HG03457 (cell line): ENCODE data around the gene DIPK1A.

Experiments used
- ATAC-seq: cut with Tn5 transposase; IDR thresholded peaks from one replicate; pipeline ENCODE4 v1.9.1; 2021; ENCODE audit warnings: moderate number of reproducible peaks; ENCODE audit not compliant: unreplicated experiment

Gene DIPK1A

DNA sequence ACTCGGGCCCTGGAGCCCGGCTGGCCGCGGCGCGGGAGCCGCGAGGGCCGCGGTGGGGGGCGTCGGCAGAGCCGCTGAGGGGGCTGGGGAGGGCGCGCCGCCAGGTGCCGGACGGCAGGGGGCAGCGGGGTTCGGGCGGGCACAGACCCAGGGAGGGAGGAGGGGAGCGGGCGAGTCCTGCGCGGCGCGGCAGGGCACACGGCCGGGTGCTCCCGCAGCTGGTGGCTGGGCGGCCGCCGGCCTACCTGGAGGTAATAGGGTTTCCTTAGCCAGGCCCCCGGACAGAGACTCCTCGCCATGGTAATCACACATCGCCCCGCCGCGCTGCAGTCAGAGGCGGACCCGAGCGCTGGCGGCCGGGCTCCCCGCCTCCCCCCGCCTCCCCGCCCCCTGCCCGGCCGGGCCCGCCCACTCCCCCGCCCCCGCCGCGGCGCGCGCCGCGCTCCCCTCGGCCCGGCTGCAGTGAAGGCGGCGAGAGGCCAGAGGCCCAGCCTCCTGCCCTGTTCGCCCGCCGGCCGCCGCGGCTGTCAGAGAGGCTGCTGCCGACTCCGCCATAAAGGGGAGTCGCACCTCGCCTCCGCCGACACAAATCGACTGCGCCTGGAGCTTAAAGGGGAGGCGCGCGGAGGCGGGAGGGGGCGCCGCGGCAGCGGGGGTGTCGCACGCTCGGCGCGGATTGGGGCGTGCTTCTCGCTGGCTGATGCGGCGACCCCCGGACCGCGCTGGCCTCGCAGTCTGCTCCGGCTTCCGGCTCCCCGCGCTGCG lies at the start of gene DIPK1A:
TSS of gene DIPK1A (minus strand) at position 332 of the 765 bp plus-strand sequence. CDS start at position 299, 33 bp downstream.
- peak; percentile 36 for ATAC-seq

DNA sequence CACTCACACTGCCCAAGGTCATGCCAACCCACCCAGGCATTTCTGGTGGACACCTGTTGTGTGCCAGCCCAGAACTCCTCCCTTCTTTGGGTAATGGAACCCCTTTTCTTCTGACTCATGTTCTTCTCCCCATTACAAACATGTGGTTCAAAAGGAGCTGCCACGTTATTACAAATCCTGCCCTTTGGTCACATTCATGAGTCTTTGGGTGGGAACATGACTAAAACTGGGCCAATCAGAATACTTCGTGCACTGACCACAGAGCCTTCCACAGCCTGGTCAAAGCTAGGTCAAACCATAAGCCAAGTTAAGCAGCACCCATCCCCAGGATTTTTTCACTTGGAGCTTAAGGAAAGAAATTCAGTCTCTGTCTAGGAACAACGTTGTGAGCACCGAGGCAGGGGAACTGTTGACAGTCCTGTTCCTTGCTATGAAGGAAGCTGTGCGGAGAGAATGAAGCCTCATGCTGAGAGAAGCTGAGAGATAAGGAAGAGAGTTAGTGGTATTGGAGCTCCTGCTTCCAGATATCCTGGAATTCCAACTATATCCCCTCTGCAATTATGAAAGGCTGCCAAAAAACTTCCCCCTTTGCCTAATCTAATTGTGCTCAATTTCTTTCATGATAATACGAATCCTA lies 46.8 kb upstream of the DIPK1A start:
- no peak for ATAC-seq

DNA sequence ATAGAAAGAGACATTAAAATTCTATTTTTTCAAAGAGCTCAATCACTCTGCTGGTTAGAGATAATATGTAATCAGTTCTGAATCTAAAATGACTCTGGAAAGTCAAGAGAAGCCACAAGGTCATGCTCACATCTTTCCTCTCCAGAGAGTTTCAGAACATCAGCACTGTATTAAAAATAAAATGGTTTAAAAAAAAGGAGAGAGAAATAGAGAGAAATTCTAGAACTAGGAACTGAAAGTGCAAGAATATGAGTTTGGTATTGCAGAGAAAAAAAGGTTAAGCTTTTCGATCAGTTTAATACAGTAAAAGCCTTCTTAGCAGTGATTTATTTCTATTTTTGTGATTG lies 44.0 kb upstream of the DIPK1A start:
- no peak for ATAC-seq

DNA sequence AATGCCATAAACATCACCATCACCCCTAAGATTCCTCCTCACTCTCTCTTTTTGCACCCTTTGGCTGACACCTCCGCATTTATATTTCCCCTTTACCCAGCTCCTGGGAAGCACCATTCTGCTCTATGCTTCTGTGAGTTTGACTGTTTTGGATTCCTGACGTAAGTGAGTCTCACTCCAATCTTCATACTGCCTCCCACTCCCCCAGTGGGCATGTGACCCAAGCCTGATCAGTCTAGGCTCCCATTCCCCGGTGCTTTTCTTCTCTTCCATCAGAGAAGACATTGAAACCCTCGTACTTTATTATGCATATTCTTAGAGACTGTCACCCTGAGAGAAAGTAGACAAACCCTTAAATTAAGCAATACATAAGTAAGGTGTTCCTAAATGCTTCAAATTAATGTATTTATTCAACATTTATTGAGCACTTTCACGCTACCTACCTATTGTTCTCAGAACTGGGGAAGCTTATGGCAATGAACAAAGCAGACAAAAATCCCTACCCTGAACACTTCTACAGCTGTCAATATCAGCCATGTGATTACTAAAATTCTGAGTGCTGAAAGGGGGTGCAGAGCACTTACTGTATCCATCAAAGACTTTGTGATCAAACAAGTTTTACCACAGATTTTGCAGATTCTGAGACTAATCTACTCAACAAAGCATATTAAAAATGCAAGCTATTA lies 43.4 kb upstream of the DIPK1A start:
- no peak for ATAC-seq

DNA sequence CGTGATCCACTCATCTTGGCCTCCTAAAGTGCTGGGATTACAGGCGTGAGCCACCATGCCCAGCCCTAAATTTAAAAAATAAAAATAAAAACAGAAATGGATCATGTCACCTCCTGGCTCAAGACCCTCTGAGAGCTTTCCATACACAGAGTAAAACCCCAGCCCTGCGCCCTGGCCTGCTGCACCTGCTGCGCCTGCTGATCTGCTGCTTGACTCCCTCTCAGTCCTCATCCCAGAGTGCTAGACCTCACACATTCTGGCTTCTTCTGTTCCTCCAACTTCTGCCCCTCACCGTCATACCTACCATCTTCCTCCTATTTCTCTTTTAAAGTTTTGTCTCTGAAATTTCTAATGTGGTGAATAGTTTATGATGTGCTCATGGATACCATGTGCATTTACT lies 42.7 kb upstream of the DIPK1A start:
- no peak for ATAC-seq

DNA sequence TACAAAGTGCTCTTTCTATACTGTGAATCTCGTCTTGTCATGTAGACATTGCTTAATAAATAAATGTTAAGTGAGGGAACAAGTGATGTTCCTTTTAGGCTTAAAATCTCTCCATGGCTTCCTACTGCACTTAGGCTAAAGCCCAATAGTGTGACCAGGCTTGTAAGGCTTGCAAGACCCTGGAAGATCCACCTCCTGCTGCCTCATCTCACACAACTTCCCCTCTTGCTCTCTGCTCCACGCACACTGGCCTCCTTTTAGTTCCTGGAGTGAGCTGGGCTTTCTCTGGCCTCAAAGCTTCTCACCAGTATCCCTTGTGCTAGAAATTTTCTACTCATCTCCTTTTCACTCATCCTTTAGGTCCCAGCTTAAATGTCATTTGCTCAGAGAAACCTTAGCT lies 41.5 kb upstream of the DIPK1A start:
- ATAC-seq: no peak

DNA sequence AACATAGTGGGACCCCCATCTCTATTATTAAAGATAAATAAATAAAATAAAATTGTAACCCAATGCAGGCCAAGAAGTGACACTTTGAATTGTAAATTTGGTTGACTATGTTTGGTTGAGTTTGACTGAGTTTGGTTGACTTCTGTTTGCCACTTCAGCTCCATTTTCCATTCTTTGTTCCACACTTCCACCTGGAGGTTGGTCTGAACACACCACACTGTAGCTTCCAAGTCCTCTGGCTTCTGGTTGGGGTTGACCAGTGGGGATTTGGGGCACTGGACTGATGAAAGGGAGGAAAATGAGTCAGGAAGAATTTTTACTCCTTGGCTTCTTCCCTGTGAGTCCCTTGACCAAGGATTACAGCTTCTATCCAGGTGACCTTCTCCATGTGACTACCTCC lies 40.6 kb upstream of the DIPK1A start:
- ATAC-seq: no peak

DNA sequence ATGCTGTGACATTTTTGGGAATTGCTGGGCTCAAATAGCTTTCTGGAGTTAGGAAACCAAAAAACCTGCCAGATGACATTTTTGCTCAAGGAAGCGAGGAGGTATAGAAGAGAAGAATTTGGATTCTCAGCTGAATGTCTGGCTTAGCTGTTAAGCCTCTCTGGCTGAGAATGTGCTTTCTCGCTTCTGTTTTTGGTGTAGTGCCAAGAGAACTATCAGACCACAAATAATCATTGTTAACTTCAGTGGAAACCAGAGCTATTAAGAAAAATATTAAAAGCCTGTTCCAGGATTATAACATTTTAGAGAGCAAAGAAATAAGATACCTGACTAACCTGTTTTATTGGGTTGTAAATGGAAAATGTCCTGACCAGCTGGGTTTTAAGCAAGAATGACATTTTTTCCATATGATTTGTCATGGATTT lies 39.5 kb upstream of the DIPK1A start:
- ATAC-seq: no peak

DNA sequence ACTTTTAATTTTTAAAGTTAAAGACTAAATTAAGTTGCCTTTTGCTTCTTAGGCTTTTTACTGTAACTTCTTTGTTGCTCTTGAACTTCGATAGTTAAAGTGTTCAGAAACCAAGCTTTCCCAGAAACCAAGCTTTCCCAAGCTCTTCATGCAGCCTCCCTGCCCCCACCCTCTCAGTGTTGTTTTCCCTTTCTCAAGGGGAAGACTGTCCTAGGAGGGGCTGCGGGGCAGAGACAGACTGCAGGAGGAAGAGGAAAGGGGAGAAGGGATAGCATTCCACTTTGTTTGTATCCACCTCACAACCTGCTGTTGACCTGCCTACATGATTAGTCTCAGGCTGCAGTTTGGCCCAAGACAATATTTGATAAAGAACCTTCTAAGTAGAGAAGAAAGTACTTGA lies 39.0 kb upstream of the DIPK1A start:
- no peak for ATAC-seq

DNA sequence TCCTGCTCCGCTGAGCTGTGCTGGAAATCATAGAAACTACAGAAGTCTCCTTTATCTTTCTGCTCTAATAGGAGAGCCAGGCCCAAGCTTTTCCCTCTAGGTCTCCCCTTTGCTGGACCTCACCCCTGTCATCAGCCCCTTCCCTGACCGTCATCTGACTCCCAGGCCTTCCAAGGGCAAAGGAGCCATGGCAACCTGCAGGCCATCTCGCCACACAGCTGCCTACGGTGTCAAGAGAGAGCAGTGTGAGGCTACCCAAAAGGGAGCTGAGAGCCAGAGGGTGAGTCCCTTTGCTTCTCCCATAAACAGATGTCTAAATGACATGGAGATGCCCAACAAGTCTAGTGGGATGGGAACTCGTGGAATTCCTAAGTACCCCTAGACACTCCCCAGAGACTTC lies 37.6 kb upstream of the DIPK1A start:
- ATAC-seq: no peak

DNA sequence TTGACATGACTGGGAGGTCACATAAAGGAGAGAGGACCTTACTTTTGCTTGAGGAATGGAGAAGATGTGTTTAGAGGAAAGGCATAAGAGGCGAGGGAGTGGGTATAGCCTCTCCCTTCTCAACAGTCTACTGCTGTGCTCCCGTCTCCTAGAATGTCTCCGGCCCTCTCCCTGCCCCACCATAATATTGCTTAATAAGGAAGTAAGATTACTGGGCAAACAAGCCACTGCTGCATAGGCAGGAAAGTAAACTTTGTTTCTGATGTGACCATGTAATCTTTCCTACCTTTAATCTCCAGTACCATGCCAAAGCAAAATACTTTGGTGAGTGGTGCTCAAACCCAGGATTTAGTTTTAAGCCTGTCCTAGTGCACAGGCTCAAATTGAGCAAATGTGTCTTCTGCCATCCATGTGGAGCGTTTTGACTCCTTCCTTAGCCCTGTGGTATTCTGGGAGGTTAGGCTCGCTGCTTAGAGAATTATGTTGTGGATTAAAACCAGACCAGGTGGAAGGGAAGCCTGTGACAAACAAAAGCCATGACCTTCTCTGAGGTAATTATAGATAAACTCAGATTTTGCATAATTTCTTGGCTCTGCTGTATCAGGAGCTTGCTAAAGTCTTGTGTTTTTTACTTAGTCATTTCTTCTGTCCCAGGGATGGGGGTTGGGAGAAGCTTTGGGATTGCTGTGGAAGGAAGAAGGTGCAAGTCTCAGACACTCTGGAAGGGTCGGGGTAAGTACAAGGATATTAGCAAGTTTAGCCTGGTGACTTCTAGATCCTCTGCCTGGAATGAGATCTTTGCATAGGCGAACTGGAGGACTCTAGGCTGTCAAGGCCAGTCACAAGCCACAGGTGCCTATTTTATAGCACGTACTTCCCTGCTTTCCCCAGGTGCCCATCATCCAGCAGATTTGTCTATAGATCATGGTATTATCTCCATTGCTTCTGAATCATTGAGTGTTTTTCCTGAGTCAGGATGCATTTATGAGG lies 34.5 kb upstream of the DIPK1A start:
- no peak for ATAC-seq

DNA sequence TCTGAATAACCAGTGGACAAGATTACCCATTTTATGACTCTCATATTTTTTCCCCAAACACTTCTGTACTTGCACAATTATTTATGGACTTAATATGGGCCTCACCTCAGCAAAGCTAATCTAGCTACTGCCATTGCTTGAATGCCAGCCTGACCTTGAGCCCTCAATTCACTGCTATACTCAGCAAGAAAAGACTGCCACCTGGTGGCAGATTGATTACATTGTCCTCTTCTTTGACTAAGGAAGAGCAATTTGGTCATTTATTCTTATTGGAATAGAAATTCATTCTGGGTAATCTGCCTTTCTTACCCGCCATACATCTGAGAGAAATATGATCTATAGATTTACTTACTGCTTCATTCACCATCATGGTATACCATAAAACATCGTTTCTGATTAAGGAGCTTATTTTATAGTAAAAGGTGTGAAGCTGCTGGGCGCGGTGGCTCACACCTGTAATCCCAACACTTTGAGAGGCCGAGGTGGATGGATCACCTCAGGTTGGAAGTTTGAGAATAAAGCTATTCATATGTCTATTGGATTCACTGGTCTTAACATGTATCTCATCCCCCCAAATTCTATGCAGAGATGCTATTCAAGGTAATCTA lies 32.9 kb upstream of the DIPK1A start:
- no peak for ATAC-seq

DNA sequence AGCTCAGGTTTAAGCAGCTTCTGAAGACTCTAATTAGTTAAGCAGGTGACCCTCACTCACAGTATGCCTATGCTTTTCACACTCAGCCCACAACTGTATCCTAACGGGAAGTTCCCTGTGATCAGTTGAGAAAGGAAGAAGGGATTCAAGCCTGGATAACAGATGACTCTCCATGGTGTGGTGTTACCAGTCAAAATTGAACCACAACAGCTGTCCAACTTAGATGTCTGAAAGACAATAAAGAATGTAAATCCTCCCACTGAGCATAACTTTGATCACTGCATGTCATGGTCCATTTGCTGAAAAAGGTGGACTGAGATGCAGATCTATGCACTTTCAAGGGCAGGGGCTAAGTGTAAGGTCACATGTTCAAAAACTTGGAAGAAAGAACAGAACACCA lies 32.3 kb upstream of the DIPK1A start:
- no peak for ATAC-seq

DNA sequence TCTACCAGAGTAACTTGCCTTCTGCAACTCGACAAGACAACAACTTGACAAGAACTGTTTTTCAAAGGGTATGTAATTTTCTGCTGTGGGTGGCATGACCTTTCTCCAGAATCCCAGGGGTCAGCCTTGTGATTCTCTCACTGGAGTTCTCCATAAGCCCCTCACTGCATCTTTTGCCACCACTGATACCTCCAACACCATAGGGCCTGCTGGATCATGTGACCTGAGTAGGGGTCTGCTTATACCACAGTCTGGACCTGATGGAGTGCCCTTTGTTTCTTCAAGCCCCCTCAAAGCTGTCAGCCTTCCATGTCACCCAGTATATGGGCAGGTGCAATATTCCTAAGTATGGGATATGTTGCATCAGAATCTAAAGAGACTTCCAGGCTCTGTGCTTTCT lies 31.6 kb upstream of the DIPK1A start:
- no peak for ATAC-seq

DNA sequence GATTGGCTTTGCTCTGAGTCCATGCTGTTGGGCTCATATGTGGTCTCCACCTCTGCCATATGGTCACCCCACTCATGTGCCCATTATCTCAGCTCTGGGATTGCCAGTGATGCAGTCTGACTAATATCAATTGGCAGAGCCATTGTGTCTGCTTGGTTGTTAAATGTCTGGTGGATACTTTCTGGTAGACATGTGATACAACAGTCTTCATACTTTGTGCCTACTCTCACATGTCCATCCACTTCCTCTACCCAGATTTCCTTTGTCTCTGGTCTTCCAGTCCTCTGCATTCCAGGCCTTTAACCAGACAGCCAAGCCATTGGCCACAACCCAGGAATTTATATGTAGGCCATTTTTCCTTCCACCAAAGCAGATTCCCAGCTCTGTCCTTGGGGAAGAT lies 30.8 kb upstream of the DIPK1A start:
- ATAC-seq: no peak

DNA sequence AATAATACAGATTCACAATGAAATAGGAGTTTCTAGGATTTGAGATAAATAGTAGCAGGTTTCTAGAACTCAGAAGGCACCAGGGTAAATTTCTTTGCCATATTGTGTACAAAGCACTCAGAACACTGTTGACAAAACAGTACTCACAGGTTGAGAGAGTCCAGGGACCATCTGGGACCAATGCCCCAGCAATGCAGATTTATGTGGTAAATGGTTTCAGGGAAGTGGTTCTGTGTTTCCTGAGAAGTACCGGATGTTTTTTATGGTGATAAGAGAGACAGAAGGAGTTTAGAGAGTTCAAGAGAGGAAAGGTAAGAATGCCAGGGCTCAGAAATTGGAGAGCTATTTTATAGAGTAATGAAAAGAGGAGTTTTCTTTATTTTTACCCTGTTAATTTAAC lies 29.6 kb upstream of the DIPK1A start:
- no peak for ATAC-seq

DNA sequence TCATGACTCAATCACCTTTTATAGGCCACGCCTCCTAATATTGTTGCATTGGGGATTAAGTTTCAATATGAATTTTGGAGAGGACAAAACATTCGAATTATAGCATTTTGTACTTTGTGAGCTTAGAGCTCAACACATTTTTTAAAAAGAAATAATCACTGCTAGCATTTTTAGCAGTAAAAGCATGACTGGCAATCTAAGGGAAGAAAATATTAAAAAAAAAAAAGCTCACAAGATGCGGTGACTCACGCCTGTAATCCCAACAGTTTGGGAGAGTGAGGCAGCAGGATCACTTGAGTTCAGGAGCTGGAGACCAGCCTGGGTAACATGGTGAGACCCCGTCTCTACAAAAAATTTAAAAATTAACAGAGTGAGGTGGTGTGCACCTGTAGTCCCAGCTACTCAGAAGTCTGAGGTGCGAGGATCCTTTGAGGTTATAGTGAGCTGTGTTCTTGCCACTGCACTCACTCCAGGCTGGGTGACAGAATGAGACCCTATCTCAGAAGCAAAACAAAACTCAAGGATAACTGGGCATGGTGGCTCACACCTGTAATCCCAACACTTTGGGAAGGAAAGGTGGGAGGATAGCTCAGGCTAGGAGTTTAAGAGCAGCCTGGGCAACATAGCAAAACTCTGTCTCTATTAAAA lies 28.8 kb upstream of the DIPK1A start:
- ATAC-seq: no peak

DNA sequence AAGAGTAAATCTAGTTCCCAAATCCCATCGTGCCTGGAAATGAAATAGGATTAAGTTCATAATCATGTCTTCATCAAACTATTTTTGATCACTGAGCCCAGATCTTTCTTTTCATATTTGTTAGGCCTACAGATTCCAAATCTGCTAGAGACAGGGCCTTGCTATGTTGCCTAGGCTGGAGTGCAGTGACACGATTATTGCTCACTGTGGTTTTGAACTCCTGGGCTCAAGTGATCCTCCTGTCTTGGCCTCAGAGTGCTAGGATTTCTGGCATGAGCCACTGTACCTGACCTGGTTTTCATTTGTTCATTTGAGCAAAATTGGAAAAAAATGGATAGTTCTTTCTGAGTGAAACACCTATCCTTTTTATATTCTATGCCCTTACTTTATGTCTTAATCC lies 28.0 kb upstream of the DIPK1A start:
- no peak for ATAC-seq

DNA sequence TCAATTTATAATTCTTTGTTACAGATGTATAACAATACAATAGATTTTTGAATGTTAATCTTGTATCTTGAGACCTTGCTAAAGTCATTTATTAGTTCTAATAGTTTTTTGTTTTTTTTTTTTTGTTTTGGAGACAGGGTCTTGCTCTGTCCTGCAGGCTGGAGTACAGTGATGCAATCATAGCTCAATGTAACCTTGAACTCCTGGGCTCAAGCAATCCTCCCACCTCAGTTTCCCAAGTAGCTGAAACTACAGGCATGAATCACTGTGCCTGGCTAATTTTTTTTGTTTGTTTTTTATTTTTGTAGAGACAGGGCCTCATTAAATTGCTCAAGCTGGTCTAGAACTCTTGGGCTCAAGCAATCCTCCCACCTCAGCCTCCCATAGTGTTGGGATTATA lies 26.2 kb upstream of the DIPK1A start:
- ATAC-seq: no peak

DNA sequence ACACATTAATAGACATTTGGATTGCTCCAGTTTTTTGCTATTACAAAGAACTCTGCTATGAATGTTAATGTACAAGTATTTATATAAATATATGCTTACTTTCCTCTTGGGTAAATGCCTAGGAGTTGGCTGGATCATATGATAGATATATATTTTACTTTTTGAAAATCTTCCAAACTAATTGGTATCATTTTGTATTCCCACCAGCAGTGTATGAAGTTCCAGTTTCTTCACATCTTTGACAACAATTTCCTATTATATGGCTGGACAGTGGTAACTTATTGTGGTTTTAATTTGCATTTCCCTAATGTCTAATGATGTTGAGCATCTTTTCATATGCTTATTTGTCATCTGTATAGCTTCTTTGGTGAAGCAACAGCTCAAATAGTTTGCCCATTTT lies 23.8 kb upstream of the DIPK1A start:
- ATAC-seq: no peak
